ENCODE measurements around the gene HSPA14.

DNA sequence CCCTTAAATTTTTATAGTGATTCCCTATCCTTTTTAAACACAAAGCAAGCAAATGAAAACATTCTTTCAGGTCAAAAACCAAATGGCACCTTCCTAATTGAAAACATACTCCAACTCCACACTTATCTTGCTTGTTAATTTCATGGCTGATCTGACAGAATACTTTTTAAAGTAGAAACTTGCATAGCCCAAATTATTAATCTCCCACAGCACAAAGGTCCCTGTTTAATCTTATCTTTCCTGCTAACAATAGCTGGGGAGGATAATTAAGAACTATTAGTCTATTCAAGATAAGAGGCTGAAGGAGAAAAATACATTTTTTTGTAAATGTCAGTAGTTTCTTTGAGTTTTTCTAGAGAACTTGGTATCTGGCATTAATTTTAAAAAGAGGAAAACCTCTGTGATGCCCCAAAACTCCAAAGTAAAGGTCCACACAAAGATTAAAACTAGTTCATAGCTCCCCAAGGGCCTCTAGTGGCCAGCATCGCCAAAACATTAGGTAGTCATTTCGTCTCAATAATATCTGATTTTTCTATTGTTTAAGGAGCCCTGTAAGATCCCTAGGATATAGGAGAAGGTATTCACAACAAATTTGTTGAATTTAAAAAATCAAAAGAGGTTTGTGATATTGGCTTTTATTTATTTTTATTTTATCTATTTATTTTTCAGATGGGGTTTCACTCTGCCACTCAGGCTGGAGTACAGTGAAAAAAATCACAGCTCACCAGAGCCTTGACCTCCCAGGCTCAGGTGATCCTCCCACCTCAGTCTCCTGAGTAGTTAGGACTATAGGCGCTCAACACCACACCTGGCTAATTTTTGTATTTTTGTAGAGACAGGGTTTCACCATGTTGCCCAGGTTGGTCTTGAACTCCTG is 15.0 kb upstream of the HSPA14 start:
- TF ChIP-seq, protein P1, sequence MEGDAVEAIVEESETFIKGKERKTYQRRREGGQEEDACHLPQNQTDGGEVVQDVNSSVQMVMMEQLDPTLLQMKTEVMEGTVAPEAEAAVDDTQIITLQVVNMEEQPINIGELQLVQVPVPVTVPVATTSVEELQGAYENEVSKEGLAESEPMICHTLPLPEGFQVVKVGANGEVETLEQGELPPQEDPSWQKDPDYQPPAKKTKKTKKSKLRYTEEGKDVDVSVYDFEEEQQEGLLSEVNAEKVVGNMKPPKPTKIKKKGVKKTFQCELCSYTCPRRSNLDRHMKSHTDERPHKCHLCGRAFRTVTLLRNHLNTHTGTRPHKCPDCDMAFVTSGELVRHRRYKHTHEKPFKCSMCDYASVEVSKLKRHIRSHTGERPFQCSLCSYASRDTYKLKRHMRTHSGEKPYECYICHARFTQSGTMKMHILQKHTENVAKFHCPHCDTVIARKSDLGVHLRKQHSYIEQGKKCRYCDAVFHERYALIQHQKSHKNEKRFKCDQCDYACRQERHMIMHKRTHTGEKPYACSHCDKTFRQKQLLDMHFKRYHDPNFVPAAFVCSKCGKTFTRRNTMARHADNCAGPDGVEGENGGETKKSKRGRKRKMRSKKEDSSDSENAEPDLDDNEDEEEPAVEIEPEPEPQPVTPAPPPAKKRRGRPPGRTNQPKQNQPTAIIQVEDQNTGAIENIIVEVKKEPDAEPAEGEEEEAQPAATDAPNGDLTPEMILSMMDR (IDR thresholded peaks at IDR 0.05; ENCODE audit: low read depth, low read length, missing input control): peak; percentile 57
- TF ChIP-seq, protein P2, sequence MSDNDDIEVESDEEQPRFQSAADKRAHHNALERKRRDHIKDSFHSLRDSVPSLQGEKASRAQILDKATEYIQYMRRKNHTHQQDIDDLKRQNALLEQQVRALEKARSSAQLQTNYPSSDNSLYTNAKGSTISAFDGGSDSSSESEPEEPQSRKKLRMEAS (IDR thresholded peaks at IDR 0.05): no peak
- TF ChIP-seq TAF1 (conservative IDR thresholded peaks at IDR 0.05) (no peak), SP1 (IDR thresholded peaks at IDR 0.05) (no peak), RAD21 (IDR thresholded peaks at IDR 0.05) (peak; percentile 89), YY1 (IDR thresholded peaks at IDR 0.05) (no peak), JUND (IDR thresholded peaks at IDR 0.05) (no peak), FOXA1 (IDR thresholded peaks at IDR 0.05) (no peak)
- TF ChIP-seq, protein P3, sequence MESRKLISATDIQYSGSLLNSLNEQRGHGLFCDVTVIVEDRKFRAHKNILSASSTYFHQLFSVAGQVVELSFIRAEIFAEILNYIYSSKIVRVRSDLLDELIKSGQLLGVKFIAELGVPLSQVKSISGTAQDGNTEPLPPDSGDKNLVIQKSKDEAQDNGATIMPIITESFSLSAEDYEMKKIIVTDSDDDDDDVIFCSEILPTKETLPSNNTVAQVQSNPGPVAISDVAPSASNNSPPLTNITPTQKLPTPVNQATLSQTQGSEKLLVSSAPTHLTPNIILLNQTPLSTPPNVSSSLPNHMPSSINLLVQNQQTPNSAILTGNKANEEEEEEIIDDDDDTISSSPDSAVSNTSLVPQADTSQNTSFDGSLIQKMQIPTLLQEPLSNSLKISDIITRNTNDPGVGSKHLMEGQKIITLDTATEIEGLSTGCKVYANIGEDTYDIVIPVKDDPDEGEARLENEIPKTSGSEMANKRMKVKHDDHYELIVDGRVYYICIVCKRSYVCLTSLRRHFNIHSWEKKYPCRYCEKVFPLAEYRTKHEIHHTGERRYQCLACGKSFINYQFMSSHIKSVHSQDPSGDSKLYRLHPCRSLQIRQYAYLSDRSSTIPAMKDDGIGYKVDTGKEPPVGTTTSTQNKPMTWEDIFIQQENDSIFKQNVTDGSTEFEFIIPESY (IDR thresholded peaks at IDR 0.05): no peak
- TF ChIP-seq, protein P4, sequence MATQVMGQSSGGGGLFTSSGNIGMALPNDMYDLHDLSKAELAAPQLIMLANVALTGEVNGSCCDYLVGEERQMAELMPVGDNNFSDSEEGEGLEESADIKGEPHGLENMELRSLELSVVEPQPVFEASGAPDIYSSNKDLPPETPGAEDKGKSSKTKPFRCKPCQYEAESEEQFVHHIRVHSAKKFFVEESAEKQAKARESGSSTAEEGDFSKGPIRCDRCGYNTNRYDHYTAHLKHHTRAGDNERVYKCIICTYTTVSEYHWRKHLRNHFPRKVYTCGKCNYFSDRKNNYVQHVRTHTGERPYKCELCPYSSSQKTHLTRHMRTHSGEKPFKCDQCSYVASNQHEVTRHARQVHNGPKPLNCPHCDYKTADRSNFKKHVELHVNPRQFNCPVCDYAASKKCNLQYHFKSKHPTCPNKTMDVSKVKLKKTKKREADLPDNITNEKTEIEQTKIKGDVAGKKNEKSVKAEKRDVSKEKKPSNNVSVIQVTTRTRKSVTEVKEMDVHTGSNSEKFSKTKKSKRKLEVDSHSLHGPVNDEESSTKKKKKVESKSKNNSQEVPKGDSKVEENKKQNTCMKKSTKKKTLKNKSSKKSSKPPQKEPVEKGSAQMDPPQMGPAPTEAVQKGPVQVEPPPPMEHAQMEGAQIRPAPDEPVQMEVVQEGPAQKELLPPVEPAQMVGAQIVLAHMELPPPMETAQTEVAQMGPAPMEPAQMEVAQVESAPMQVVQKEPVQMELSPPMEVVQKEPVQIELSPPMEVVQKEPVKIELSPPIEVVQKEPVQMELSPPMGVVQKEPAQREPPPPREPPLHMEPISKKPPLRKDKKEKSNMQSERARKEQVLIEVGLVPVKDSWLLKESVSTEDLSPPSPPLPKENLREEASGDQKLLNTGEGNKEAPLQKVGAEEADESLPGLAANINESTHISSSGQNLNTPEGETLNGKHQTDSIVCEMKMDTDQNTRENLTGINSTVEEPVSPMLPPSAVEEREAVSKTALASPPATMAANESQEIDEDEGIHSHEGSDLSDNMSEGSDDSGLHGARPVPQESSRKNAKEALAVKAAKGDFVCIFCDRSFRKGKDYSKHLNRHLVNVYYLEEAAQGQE (IDR thresholded peaks at IDR 0.05): no peak
- TF ChIP-seq, protein P5, sequence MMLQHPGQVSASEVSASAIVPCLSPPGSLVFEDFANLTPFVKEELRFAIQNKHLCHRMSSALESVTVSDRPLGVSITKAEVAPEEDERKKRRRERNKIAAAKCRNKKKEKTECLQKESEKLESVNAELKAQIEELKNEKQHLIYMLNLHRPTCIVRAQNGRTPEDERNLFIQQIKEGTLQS (IDR thresholded peaks at IDR 0.05): no peak
